NB4 (cell line): ENCODE data around the gene COL7A1.

ENCODE experiments used
- CTCF ChIP-seq: IDR thresholded peaks from one replicate; pipeline ENCODE4 v1.5.1; 2012; ENCODE audit warnings: low read depth, low read length
- POLR2A ChIP-seq: IDR thresholded peaks from 2 replicates; pipeline ENCODE4 v1.6.1; 2011; ENCODE audit warnings: mild to moderate bottlenecking; ENCODE audit not compliant: insufficient read length; ENCODE audit errors: extremely low read depth

DNA sequence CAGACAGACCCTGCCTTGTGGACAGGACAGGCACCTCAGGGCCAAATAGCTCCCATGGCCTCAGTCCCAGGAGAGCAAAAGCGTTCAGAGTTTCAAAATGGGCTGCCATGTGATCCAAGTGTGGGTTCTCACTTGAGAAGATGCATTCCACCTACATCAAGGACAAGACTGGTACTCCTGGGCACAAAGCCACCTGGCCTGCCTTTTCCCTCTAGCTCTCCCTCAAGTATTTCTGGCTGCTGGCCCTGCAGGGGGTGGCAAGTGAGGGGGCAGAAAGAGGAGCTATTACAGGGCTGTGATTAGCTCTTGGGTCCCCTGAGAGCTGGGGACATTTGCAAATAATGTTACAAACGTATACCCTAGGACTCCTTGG lies 6.5 kb upstream of the COL7A1 start:
- TF ChIP-seq CTCF (no peak), POLR2A (no peak)
